MV-4-11 (cell line): ENCODE measurements around the gene TUBB.
A peak's percentile ranks its signal among the peaks of the same experiment; 100 is the strongest.
"Not testable (repeated sequence)": the region's sequence is repeated elsewhere in the genome, so short reads cannot be mapped to it uniquely, and the experiment has no call there.

Experiments used
- DNase-seq: peaks from one replicate; lab custom pipeline; 2025; lab: John Stamatoyannopoulos, UW

TUBB gene

DNA sequence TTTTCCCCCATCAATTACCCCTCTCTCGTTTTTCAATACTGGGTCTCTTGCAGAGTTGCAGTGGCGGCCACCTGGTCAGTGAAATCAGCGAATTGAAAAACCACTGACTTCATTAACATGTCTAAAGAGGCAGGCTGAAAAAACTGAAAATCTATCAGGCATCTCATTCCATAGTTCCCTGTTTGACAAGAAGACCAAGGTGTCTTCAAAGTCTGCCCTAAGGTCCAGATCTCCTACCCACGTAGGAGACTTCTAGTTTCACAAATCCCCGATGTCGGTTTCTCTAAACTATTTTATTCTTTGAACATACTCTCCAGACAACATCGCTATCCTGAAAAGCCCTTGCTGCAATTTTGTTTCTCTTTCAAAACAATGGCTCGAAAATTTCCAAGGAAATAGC is 796 bp upstream of the TUBB start:
- no peak for DNase-seq

DNA sequence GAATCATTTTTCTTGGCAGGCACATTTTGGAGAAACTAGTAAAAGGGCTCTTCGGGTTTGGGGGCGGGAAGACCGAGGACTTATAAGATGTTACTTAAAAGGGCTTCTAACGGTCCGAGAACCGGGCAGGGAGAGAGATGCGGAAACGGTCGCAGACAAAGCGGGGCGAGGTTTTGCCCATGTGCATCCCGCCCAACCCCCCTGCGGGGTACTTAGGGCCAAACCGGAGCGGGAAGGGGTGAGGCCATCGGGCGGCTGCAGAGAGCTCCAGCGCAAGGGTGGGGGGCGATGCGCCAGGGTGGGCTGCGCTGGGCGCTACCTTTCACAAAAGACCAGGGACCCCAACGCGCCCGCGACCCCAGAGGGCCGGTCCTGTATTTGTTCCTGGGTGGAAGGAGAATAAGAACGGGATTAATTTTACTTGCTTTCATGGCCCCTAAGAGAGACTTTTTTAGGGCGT is 616 bp downstream of the TUBB start:
- DNase-seq = peak; percentile 58

DNA sequence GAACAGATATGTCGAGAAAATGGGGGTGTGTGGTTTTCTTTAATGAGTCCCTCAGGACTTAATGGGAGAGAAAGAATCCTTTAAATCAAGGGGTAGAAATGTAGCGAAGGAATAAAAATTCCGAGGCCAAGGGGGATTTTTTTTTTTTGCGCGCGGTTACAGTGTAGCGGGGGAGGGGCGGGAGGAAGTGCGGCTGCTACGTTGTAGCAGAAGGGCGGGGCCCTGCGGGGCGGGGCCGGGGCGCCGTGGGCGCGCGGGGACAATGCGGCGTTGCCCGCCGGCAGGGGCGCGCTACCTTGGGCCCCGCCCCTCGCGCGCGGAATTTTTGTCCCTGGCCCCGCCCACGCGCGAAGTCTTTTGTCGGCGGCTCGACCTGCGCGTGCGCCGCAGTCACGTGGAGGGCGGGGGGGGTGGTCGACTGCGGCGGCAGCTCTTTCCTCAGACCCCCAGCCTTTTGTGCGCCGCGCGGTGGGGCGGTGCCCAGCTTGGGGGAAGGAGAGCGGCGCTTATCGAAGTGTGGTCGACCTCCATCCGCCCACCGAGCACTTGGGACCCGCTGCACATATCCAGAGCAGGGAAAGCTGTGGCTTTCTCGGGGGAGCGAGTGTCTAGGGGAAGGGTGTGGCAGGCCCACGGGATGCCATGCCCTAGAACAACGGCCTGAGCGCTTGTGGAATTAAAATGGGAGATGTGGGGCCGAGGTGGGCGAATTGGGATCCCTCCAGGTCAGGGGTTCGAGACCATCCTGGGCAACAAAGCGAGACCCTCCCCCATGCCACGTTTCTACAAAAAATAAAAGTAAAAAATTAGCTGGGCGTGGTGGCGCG is 1.3 kb downstream of the TUBB start:
- DNase-seq = peak; percentile 78

DNA sequence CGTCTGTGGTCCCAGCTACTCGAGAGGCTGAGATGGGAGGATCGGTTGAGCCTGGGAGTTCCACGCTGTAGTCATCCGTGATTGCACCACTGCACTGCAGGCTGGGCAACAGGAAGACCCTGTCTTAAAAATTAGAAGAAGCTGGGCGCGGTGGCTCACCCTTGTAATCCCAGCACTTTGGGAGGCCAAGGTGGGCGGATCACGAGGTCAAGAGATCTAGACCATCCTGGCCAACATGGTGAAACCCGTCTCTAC is 1.8 kb downstream of the TUBB start:
- DNase-seq = peak; percentile 30

DNA sequence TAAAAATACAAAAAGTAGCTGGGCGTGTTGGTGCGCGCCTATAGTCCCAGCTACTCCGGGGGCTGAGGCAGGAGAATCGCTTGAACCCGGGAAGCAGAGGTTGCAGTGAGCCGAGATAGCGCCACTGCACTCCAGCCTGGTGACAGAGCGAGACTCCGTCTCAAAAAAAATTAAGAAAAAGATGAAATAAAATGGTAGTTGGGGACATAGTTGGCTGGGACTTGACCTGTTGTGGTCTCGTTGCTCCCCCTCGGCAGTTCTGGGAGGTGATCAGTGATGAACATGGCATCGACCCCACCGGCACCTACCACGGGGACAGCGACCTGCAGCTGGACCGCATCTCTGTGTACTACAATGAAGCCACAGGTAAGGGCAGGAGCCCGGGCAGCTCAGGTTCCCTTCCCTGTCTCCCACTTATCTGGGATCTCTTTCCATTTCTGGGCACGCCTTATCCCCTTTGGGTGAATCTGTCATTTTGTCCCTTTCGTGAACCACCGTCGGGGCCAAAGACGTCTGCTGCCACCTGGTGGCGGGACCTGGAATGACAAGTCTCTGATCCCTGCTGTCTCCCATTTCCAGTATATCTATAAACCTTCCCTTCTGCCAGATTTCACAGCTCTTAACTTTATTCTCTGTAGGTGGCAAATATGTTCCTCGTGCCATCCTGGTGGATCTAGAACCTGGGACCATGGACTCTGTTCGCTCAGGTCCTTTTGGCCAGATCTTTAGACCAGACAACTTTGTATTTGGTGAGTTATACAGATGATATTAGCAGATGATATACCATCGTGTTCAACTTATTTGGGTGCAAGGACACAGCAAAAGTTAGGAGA is 2.3 kb downstream of the TUBB start:
- DNase-seq = peak; percentile 72

DNA sequence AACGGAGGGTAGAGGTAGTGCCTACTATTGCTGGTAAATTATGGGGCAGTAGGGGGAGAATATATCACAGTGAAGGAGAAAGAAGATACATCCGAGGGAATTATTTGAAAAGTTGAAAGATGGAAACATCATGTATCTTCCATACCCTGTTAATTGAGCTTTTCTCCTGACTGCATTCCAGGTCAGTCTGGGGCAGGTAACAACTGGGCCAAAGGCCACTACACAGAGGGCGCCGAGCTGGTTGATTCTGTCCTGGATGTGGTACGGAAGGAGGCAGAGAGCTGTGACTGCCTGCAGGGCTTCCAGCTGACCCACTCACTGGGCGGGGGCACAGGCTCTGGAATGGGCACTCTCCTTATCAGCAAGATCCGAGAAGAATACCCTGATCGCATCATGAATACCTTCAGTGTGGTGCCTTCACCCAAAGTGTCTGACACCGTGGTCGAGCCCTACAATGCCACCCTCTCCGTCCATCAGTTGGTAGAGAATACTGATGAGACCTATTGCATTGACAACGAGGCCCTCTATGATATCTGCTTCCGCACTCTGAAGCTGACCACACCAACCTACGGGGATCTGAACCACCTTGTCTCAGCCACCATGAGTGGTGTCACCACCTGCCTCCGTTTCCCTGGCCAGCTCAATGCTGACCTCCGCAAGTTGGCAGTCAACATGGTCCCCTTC is 3.1 kb downstream of the TUBB start:
- not testable (repeated sequence) for DNase-seq

DNA sequence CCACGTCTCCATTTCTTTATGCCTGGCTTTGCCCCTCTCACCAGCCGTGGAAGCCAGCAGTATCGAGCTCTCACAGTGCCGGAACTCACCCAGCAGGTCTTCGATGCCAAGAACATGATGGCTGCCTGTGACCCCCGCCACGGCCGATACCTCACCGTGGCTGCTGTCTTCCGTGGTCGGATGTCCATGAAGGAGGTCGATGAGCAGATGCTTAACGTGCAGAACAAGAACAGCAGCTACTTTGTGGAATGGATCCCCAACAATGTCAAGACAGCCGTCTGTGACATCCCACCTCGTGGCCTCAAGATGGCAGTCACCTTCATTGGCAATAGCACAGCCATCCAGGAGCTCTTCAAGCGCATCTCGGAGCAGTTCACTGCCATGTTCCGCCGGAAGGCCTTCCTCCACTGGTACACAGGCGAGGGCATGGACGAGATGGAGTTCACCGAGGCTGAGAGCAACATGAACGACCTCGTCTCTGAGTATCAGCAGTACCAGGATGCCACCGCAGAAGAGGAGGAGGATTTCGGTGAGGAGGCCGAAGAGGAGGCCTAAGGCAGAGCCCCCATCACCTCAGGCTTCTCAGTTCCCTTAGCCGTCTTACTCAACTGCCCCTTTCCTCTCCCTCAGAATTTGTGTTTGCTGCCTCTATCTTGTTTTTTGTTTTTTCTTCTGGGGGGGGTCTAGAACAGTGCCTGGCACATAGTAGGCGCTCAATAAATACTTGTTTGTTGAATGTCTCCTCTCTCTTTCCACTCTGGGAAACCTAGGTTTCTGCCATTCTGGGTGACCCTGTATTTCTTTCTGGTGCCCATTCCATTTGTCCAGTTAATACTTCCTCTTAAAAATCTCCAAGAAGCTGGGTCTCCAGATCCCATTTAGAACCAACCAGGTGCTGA is 3.9 kb downstream of the TUBB start:
- not testable (repeated sequence) for DNase-seq

DNA sequence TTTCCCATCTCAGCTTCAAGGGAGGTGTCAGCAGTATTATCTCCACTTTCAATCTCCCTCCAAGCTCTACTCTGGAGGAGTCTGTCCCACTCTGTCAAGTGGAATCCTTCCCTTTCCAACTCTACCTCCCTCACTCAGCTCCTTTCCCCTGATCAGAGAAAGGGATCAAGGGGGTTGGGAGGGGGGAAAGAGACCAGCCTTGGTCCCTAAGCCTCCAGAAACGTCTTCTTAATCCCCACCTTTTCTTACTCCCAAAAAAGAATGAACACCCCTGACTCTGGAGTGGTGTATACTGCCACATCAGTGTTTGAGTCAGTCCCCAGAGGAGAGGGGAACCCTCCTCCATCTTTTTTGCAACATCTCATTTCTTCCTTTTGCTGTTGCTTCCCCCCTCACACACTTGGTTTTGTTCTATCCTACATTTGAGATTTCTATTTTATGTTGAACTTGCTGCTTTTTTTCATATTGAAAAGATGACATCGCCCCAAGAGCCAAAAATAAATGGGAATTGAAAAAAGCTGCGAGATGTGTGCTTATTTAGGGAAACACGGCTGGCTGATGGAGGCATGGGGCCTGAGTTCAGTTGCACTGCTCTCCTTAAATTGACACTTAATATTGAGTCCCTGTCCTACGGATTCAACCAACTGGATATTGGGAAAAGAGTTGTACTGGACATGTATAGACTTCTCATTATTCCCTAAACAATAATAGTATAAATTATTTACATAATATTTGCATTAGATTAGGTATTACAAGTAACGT is 4.9 kb downstream of the TUBB start:
- DNase-seq = no peak

DNA sequence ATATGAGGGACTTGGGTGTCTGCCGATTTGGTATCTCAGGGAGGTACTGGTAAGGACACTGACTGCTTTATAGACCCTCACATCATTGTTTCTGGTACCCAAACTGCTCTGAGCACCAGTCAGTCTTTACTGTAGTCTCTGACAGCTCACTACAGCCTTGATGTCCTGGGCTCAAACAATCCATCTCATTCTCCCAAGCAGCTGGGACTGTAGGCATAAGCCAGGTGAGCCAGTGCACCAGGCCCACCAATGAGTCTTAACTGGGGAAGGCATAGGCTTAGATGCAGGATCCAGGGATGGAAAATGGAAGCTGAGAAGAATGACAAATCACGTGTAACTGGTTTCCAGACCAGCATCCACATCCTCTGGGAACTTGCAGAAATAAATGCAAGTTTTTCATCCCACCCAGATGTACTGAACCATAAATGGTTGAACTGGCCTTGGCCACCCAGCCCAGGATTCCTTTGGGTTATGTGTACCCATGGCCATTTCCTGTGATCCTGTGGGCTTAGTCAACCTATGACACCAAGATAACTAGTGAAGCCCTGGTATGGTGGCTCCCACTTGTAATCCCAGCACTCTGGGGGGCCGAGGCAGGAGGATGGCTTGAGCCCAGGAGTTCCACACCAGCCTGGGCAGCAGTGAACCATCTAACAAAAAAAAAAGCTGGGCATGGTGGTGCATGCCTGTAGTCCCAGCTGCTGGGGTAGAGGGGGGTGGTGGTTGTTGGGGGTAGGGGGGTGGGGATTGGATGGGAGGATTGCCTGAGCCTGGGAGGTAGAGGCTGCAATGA is 5.8 kb downstream of the TUBB start:
- peak; percentile 20 for DNase-seq

DNA sequence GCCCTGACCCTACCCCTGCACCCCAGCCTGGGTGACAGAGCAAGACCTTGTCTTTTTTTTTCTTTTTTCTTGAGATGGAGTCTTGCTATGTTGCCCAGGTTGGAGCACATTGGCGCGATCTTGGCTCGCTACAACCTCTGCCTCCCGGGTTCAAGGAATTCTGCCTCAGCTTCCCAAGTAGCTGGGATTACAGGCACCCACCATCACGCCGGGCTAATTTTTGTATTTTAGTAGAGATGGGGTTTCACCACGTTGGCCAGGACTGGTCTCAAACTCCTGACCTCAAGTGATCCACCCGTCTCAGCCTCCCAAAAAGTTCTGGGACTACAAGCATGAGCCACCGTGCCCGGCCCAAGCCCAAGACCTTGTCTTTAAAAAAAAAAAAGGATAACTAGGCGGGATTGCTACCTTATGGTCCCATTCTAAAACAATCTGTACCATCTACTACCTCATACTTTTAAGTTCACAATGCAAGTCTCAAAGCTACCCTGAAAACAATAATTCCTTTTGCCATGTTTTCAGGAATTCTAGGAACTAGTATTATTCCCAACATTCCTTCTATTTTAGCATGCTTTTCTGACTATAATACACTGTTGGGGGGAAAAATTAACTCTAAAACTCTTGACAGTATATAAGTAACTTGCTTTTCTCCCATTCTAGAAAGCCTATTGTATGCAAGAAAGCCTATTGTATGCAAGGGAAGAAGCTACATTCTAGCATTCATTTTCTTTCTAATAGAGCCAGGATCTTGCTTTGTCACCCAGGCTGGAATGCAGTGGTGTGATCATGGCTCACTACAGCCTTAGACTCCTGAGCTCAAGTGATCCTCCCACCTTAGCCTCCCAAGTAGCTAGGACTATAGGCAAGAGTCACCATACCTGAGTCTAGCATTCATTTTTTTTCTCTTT is 6.6 kb downstream of the TUBB start:
- DNase-seq = no peak

DNA sequence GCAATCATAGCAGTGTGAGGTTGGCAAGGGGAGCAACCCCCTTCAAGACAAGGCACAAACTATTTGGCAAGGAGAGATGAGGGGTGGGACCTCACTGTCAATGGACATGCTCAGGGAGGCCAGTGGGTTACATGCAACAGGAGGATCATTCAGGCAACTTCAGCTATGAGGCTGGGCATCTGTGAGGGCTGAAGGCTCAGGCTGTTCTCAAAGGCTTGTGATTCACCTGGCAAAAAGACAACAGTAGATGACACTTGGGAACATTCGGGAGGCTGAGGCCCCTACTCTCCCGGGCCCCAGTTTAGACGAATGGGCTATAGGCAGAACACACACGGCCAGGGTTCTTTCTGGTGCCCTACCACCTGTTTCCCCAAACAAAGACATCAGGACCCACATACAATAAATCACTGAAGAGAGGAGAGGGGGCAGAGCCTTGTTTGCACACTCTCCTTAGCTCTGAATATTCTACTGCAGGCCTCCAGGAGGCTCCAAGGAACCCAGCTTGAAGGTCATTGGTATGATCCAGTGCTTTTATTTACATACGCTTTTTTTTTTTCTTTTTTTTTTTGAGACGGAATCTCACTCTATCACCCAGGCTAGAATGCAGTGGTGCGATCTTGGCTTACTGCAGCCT is 7.9 kb downstream of the TUBB start:
- DNase-seq = peak; percentile 37

DNA sequence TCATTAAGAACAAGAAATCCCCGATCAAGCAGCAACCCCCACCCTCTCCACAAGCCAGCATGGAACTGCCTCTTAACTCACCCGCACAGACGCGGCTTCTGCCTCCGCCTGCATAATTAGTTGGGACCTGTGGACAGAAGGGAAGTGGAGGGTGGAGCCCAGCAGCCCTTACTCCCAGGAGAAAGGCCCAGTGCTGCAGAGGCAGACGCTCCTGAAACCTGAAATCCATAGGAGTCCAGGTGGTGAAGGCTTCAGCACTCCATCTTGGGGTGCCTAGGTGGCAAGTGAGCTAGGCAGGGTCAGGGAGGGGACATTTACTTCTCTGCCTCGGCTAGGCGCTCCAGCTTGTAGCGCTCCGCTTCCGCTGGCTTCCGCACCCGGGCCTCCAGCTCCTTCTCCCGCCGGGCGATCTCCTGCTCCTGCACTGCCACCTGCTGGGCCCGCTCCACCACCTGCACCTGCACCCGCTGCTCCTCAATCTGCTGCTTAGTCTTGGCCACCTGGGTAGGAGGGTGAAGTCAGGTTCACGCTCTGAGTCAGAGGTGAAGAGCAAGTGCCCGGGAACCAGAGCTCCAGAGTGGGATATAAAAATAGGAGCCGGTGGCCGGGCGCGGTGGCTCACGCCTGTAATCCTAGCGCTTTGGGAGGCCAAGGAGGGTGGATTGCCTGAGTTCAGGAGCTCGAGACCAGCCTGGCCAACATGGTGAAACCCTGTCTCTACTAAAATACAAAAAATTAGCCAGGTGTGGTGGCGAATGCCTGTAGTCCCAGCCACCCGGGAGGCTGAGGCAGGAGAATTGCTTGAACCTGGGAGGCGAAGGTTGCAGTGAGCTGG is 10.7 kb downstream of the TUBB start:
- DNase-seq = peak; percentile 65

DNA sequence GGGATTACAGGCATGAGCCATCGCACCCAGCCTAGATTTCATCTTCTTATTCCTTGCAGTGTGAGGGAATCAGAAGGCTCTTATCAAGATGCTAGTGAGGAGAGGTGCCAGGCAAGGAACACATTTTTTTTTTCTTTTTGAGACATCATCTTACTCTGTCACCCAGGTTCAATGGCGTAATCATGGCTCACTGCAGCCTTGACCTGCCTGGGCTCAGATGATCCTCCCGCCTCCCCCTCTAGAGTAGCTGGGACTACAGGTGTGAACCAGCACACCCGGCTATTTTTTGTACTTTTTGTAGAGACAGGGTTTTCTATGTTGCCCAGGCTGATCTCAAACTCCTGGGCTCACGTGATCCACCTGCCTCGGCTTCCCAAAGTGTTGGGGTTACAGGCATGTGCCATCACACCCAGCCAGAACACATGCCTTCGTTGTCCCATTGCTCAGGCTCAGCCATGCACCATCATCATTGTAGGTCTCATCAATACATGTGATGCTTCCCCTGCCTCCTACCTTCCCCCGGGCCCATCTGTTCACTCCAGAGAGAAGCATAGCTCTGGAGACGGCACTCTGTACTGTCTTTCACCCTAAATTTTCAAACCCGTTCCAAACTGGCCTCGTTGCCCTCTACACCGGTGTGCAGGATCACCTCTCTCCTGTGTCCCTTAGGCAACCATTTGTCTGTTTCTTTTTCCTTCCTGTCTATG is 12.2 kb downstream of the TUBB start:
- DNase-seq = no peak

DNA sequence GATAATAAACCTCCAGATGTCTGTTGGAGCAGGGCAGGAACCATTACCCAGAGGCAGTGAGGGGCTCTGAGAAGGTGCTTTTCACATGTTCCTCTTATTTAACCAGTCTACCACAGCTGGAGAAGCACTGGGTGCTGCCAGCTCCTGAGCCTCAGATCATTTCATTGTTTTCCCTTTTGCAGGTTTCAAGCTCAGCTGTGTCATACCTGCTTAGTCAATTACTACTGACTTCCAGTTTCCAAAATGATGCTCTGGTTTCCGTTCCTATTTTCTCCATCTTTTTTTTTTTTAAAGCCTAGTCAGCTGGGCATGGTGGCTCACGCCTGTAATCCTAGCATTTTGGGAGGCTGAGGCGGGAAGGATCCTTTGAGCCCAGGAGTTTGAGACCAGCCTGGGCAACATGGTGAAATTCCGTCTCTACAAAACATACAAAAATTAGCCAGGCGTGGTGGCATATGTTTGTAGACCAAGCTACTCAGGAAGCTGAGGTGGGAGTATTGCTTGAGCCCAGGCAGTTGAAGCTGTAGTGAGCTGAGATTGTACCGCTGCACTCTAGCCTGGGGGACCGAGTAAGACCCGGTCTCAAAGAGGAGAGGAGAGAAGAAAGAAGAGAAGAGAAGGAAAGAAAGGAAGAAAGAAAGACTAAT is 15.6 kb downstream of the TUBB start:
- DNase-seq = peak; percentile 30

DNA sequence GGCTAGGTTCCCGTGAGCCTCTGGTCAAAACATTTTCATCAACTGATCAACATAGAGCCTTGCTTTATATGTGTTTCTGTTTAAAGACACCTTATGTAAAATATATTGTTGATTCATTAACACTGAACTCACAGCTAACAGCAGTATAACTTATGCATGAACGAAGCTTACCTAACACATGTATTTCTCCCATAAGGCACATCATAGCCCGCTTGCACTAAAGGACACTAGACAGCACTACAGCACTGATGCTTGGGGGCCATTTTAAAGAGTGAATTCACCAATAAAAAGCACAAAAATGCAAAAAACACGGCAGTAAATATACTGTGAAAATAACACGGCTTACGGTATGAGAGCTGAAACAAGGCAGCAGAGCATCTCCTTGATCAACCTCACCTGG is 18.4 kb downstream of the TUBB start:
- DNase-seq = no peak

DNA sequence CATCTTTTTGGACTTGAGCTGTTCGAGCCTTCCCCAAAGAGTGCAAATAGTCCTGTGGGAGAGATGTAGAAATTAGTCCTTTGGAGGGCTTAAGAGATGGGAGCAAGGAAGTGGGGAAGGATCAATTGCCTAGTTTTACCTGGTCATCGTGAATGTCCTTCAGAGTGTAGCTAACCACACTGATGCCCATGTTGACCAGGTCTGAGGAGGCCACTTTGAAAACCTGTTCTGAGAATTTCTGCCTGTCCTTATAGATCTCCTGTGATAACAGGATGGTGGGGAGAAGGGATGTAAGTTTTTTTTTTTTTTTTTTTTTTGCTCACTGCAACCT is 20.4 kb downstream of the TUBB start:
- DNase-seq = no peak
